GM19099 (cell line): Measurements from ENCODE around the gene LPAR1.

Source experiments
- POLR2A ChIP-seq: IDR thresholded peaks from 3 replicates; pipeline ENCODE4 v1.6.1; 2011; ENCODE audit warnings: low read depth; ENCODE audit not compliant: insufficient read length; ENCODE audit errors: extremely low read depth

The LPAR1 gene

DNA sequence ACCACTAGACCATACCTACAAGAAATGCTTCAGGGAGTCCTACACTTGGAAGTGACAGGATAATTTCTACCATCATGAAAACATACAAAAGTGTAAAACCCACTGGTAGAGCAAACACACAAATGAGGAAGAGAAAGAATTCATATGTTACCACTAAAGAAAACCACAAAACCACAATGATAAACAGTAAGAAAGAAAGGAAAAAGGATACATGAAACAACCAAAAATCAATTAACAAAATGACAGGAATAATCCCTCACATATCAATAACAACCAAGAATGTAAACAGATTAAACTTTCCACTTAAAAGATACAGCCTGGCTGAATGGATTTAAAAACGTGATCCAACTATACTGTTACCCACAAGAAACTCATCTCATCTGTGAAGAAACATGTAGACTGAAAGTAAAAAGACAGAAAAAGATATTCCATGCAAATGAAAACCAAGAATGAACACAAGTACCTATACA is 83.4 kb downstream of the LPAR1 start:
- TF ChIP-seq POLR2A: no peak

GRCh38 chr9:110952540-110952859 is 85.8 kb downstream of the LPAR1 start:
- no peak for TF ChIP-seq POLR2A

DNA sequence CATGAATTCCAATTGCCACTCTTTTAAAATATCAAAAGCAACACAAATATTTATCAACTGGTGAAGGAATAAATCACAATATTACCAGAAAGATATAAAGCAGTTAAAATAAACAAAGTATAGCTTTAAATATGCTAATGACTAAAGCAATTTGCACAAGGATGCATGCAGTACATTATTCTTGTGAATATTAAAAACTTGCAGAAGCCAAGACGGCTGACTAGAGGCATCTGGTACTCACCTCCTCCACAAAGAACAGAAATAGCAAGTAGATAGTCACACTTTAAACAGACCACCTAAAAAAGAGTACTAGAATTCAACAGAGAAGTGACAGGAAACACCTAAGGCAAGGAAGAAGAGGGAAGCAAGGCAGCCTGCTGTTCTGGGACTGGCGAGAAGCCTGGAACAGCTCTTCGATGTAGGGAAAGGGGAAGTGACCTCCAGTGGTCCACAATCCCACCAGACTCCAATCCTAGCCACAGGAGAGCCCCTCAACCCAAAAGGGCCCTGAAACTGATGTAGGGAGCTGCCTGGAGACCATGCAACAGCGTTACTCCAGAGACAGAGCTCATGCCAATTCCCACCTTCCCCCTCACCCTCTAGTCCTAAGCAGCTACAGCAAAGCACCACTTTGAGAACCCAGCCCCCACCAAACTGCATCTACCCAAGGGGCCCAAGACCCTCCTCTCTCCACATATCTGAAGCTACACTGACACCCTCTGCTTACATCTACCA is 86.3 kb downstream of the LPAR1 start:
- no peak for TF ChIP-seq POLR2A

DNA sequence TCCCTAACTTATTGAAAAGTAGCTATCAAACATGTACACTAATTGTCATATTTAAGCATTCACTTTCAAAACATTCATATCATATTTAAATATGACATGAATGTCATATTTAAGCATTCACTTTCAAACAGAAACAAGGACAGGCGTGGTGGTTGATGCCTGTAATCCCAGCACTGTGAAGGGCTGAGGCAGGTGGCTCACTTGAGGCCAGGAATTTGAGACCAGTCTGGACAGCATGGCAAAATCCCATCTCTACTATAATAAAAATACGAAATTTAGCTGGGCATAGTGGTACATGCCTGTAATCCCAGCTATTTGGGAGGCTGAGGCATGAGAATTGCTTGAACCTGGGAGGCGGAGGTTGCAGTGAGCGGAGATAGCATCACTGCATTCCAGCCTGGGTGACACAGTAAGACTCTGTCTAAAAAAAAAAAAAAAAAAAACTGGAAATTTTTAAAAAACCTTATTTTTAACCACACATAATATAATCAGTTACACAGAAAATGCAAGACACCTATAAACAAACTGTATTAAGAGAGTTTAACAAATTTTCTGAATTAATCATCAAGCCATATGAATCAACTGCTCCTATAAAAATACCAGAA is 88.1 kb downstream of the LPAR1 start:
- no peak for TF ChIP-seq POLR2A

GRCh38 chr9:110949081-110949480 is 89.2 kb downstream of the LPAR1 start:
- TF ChIP-seq POLR2A: no peak

DNA sequence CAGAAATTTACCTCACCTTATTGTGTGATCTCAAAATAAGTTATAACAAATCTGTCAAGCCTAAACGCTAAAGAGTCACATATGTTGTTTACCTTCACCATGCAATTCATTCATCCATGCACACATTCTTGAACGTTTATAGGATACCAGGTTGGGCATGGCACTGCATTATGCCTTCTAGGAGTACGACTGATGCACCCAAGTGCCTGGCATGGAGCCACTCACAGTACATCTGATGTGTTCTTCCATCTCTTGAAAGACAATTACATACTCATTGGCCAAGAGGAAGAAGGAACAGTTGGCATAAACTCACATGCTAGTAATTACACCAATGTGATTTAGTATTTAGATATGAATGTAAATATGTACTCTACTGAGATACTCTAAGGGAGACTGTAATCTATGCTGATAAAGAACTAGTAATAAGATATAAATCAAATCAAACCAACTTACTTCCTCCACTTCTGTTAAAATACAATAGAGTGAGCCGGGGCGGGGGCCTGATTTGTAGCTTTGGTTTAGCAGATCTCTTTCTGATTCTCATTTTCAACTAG is 90.7 kb downstream of the LPAR1 start:
- no peak for TF ChIP-seq POLR2A

- no peak for TF ChIP-seq POLR2A
These were observed 95.7 kb downstream of the LPAR1 start for GRCh38 chr9:110942522-110942921.

- no peak for TF ChIP-seq POLR2A
These were observed 97.2 kb downstream of the LPAR1 start for GRCh38 chr9:110940951-110941557.

DNA sequence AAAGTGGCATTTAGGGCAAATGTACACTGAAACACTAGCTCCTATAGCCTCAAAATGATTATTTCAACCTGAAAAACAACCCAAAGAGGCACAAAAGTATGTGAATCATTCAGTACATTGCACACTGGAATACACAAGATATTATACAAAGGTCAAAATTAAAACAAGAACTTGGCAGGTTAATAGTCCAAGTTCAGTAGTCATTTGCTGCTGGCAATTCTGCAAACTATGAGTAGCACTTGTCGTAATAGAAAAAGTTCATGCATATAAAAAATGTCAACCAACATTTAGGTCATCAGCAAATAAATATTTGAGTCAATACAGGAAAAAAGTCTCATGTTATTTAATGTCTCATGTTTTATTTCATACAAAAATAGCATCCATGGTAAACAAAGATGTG is 98.7 kb downstream of the LPAR1 start:
- TF ChIP-seq POLR2A: no peak

GRCh38 chr9:110939047-110939446 is 99.2 kb downstream of the LPAR1 start:
- no peak for TF ChIP-seq POLR2A

GRCh38 chr9:110938242-110938641 is 100.0 kb downstream of the LPAR1 start:
- TF ChIP-seq POLR2A: no peak

DNA sequence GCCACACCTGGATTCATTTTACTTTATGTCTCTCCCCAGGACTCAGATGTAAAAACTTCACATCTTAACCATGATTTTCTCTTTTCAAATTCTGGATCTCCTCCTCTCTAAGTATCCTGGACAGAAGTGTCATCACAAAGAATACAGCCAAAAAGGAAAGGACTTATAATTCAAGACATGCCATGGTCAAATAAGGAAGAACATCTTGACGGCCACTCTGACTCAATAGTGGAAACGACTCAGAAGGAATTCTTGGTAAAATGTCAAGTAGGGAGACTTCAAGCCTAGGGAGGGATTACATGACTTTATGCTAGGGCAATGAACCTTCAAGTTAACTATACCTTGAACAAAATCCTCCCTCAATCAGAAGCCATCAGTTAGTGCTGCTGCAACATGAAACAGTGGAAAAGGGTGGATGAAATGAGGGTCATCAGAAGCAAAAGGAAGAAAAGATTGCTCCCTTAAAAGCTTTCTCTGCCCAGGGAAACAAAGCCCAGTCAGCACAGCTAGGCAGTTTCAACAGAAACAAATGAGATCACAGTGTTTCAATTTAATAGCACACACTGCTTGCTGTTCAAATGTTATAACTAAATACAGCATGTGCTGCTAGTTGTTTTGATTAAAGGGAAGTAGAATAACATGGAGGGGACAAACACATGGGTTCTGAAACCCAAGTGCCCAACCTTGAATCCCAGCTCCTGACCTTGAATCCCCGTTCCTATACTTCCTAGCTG is 101.4 kb downstream of the LPAR1 start:
- no peak for TF ChIP-seq POLR2A

DNA sequence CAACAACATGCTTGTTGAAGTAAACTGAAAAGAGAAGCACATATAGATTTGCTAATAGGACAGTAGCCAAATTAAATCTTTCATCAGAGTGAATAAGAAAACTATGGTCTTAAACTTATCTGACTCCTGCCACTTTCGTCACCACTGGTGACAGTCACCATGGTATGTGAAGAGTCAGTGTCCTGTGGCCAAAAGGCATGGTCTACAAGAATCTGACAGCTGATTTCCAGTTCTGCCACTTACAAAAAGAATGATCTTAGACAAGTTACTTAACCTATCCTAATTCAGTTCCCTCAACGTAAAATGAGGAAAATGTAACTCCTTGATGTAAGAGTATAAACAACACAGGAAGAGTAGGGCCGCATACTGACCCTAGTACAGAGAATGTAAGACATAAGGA is 102.0 kb downstream of the LPAR1 start:
- TF ChIP-seq POLR2A: no peak

GRCh38 chr9:110935829-110936228 is 102.4 kb downstream of the LPAR1 start:
- TF ChIP-seq POLR2A: no peak

DNA sequence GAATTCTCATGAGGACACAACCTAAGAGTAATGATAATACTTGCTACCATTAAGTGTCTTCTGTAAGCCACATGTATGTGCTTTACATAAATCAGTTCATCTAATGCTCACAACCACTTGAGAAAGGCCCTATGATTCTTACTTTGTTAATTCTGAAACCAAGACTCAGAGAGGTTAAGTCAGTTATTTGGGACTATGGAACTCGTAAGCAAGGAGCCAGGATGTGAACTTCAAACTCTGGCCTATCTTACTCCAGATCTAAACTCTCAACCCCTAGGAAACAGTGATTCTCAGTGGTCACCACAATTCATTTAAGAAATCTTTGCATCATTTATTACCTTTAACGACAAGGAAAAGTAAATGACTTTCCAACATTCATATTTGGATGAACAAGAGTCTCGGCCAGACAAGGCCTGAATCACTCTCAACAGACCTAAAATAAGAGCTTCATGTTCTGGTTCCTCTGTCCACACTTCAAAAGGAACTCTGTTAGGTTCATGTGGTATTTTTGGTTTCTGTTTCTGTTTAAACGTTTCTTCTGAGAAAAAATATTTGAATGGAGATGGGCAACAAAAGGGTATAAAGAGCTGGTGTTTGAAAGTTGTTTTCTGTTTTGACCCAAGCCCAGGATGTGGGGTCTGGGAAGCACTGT is 104.8 kb downstream of the LPAR1 start:
- no peak for TF ChIP-seq POLR2A
